GM23338 (cell line): Measurements from ENCODE around the gene ELMOD2. TPM values are rescaled to one million over a fixed set of nuclear protein-coding genes. Genes with fewer than 3 reads are reported as not detected.

Experiments used
- ATAC-seq: fragments of 200-7000 bp; cut with Tn5 transposase; 3 replicates; pipeline ENCODE4 v1.9.1; 2020
- DNase-seq: peaks from one replicate; pipeline ENCODE4 v3.0.0-alpha.2; 2015; ENCODE audit warnings: low spot score
- H2AFZ ChIP-seq: fragments of 200-600 bp; sonication (generic); 2 replicates; pipeline ENCODE4 v1.8.0; 2016; ENCODE audit warnings: antibody characterized with exemption, mild to moderate bottlenecking, moderate library complexity
- H3F3A ChIP-seq: fragments of 200-600 bp; sonication (generic); replicated peaks from 2 replicates; pipeline ENCODE4 v1.8.0; 2017; ENCODE audit warnings: antibody characterized with exemption, mixed run types, low read depth
- H3K27ac ChIP-seq: fragments of 200-600 bp; sonication (generic); 2 replicates; pipeline ENCODE4 v1.6.1; 2016; ENCODE audit warnings: low read depth
- H3K27me3 ChIP-seq: fragments of 200-600 bp; sonication (generic); 2 replicates; pipeline ENCODE4 v1.8.0; 2016; ENCODE audit warnings: mild to moderate bottlenecking, mixed run types, moderate library complexity; ENCODE audit not compliant: insufficient read depth
- H3K36me3 ChIP-seq: fragments of 200-600 bp; sonication (generic); 2 replicates; pipeline ENCODE4 v1.8.0; 2016; ENCODE audit warnings: mild to moderate bottlenecking; ENCODE audit not compliant: insufficient read depth
- H3K4me1 ChIP-seq: fragments of 200-600 bp; sonication (generic); 2 replicates; pipeline ENCODE4 v1.8.0; 2016; ENCODE audit warnings: mild to moderate bottlenecking, moderate library complexity; ENCODE audit not compliant: insufficient read depth
- H3K4me2 ChIP-seq: fragments of 200-600 bp; sonication (generic); 2 replicates; pipeline ENCODE4 v1.7.1; 2017; ENCODE audit warnings: mixed run types
- H3K4me3 ChIP-seq: fragments of 200-600 bp; sonication (generic); 2 replicates; pipeline ENCODE4 v1.6.1; 2016; ENCODE audit warnings: mixed run types
- H3K79me2 ChIP-seq: fragments of 200-600 bp; sonication (generic); replicated peaks from 2 replicates; pipeline ENCODE4 v1.8.0; 2017; ENCODE audit warnings: mild to moderate bottlenecking; ENCODE audit not compliant: insufficient read depth
- H3K9me2 ChIP-seq: fragments of 200-600 bp; sonication (generic); 2 replicates; pipeline ENCODE4 v1.8.0; 2017; ENCODE audit not compliant: insufficient read depth
- H4K20me1 ChIP-seq: fragments of 200-600 bp; sonication (generic); replicated peaks from 2 replicates; pipeline ENCODE4 v1.8.0; 2017; ENCODE audit warnings: mild to moderate bottlenecking; ENCODE audit not compliant: insufficient read depth
- H3K27ac Mint-ChIP-seq: 2 replicates; pipeline ENCODE4 v1.8.0; 2020; ENCODE audit warnings: inconsistent platforms, mild to moderate bottlenecking, moderate library complexity, mixed read lengths
- H3K27me3 Mint-ChIP-seq: 3 replicates; pipeline ENCODE4 v1.8.0; 2022; ENCODE audit warnings: low read depth, mild to moderate bottlenecking, moderate library complexity, mixed read lengths, inconsistent platforms; ENCODE audit not compliant: insufficient read depth, poor library complexity
- H3K36me3 Mint-ChIP-seq: 3 replicates; pipeline ENCODE4 v1.8.0; 2021; ENCODE audit warnings: low read depth, mild to moderate bottlenecking, inconsistent platforms, moderate library complexity, mixed read lengths
- H3K4me1 Mint-ChIP-seq: 3 replicates; pipeline ENCODE4 v1.8.0; 2020; ENCODE audit warnings: mild to moderate bottlenecking, inconsistent platforms, mixed read lengths
- H3K4me3 Mint-ChIP-seq: 3 replicates; pipeline ENCODE4 v1.8.0; 2021; ENCODE audit warnings: moderate library complexity, mild to moderate bottlenecking, inconsistent platforms, mixed read lengths
- H3K9me3 Mint-ChIP-seq: 3 replicates; pipeline ENCODE4 v1.8.0; 2020; ENCODE audit warnings: moderate library complexity, mild to moderate bottlenecking, inconsistent platforms, mixed read lengths
- CREB1 ChIP-seq: fragments of 250-450 bp; sonication (Bioruptor Pico); IDR thresholded peaks from 2 replicates; pipeline ENCODE4 v1.5.0; 2020; ENCODE audit warnings: low read depth, mild to moderate bottlenecking, moderate library complexity
- CTCF ChIP-seq, 2 experiments: fragments of 200-600 bp in 1 of 2; sonication (generic) in 1 of 2; conservative IDR thresholded peaks; 2 replicates each; pipeline versions ENCODE4 v1.5.1 to v1.6.1; 2016 to 2017; ENCODE audit warnings: antibody characterized with exemption in 2 of 2, low read depth in 2 of 2, mild to moderate bottlenecking in 2 of 2, moderate library complexity in 1 of 2
- ETS1 ChIP-seq: IDR thresholded peaks from 2 replicates; pipeline ENCODE4 v1.6.1; 2016; ENCODE audit warnings: antibody characterized with exemption
- EZH2 ChIP-seq: fragments of 200-600 bp; sonication (generic); IDR thresholded peaks from one replicate; pipeline ENCODE4 v1.8.0; 2017; ENCODE audit warnings: antibody characterized with exemption, mild to moderate bottlenecking, low read depth; ENCODE audit not compliant: unreplicated experiment
- EZH2phosphoT487 ChIP-seq: fragments of 200-600 bp; sonication (generic); IDR thresholded peaks from one replicate; pipeline ENCODE4 v1.8.1; 2018; ENCODE audit warnings: antibody characterized with exemption; ENCODE audit not compliant: unreplicated experiment
- JUNB ChIP-seq: IDR thresholded peaks from one replicate; pipeline ENCODE4 v1.6.1; 2016; ENCODE audit warnings: antibody characterized with exemption; ENCODE audit not compliant: unreplicated experiment
- NANOG ChIP-seq: IDR thresholded peaks from 2 replicates; pipeline ENCODE4 v1.6.1; 2016; ENCODE audit warnings: antibody characterized with exemption, borderline replicate concordance
- POLR2AphosphoS5 ChIP-seq: IDR thresholded peaks from 2 replicates; pipeline ENCODE4 v1.6.1; 2016; ENCODE audit warnings: antibody characterized with exemption, low read depth
- REST ChIP-seq: IDR thresholded peaks from one replicate; pipeline ENCODE4 v1.6.1; 2018; ENCODE audit warnings: antibody characterized with exemption; ENCODE audit not compliant: unreplicated experiment
- STAT1 ChIP-seq: IDR thresholded peaks from one replicate; pipeline ENCODE4 v1.6.1; 2016; ENCODE audit warnings: antibody characterized with exemption; ENCODE audit not compliant: unreplicated experiment
- ZNF114 ChIP-seq: fragments of 250-450 bp; sonication (Bioruptor Pico); IDR thresholded peaks from 2 replicates; pipeline ENCODE4 v1.5.0; 2020; ENCODE audit warnings: mild to moderate bottlenecking, moderate library complexity
- ZNF331 ChIP-seq: fragments of 250-450 bp; sonication (Bioruptor Pico); IDR thresholded peaks from 2 replicates; pipeline ENCODE4 v1.5.0; 2020; ENCODE audit warnings: low read depth, mild to moderate bottlenecking, moderate library complexity
- ZNF462 ChIP-seq: fragments of 250-450 bp; sonication (Bioruptor Pico); IDR thresholded peaks from 2 replicates; pipeline ENCODE4 v1.5.0; 2020; ENCODE audit warnings: mild to moderate bottlenecking, moderate library complexity
- polyA plus RNA-seq: library from polyadenylated mRNA; unstranded; fragments of >200 nt; fragmentation: Nextera tagmentation; extraction: Ambion mirVana; gene quantifications from 2 replicates; pipeline ENCODE4 v1.2.1, GENCODE V29; 2016
- total RNA-seq: library from RNA; depleted of rRNA; stranded (reverse); fragments of >200 nt; shearing (Covaris generic); gene quantifications from 2 replicates; pipeline ENCODE4 v1.2.3, GENCODE V29; 2014

Gene ELMOD2
- total and polyA plus RNA-seq, 2 experiments from 2014 or later: 17.9 to 28.9 TPM

- H3F3A ChIP-seq: no peaks in the 10 kb centered on the region
- no peaks in the 10 kb centered on the region for H3K4me1 ChIP-seq
- no peaks in the 10 kb centered on the region for H3K9me3 Mint-ChIP-seq
- H3K36me3 ChIP-seq: no peaks in the 10 kb centered on the region
- H3K4me3 Mint-ChIP-seq: no peak overlapping the region
- no peak overlapping the region for H3K4me2 ChIP-seq
- H3K27me3 ChIP-seq: no peaks in the 10 kb centered on the region
- DNase-seq (no peak), ATAC-seq (no peak)
- TF ChIP-seq EZH2: no peak
- no peak for TF ChIP-seq ZNF462 (CRISPR knock-in tag)
- no peak for TF ChIP-seq CREB1
- no peak for TF ChIP-seq EZH2phosphoT487
- TF ChIP-seq ETS1: no peak
- TF ChIP-seq REST: no peak
- no peak for TF ChIP-seq NANOG
- TF ChIP-seq ZNF114 (CRISPR knock-in tag): no peak
- TF ChIP-seq POLR2AphosphoS5: no peak
- TF ChIP-seq ZNF331 (CRISPR knock-in tag): no peak
- TF ChIP-seq STAT1: no peak
- TF ChIP-seq CTCF (conservative IDR thresholded peaks at IDR 0.05; ENCODE audit: low read depth in 2 of 2): no peak
- no peak for TF ChIP-seq JUNB
- no peaks in the 10 kb centered on the region for H3K79me2 ChIP-seq
- no peak overlapping the region for H2AFZ ChIP-seq
- H3K27me3 Mint-ChIP-seq: no peaks in the 10 kb centered on the region
- H3K36me3 Mint-ChIP-seq: no peaks in the 10 kb centered on the region
- H3K4me3 ChIP-seq: no peak overlapping the region
- H3K9me2 ChIP-seq: no peaks in the 10 kb centered on the region
- H3K4me1 Mint-ChIP-seq: no peaks in the 10 kb centered on the region
- H4K20me1 ChIP-seq: no peaks in the 10 kb centered on the region
- H3K27ac ChIP-seq: no peak overlapping the region
- H3K27ac Mint-ChIP-seq: no peak overlapping the region
These were observed 10.0 kb downstream of the ELMOD2 start for GRCh38 chr4:140533951-140534480.
